Measurements from ENCODE around the gene CANT1.

- TF ChIP-seq CTCF (IDR thresholded peaks at IDR 0.05) (no peak), EP300 (IDR thresholded peaks at IDR 0.05) (no peak)
Measured at GRCh38 chr17:79006046-79006445, 3.5 kb downstream of the CANT1 start.

Data from stomach (tissue), 4 donors.